Colonic mucosa (tissue), 4 donors: ENCODE data around the gene C3. TPM values are rescaled to one million over a fixed set of nuclear protein-coding genes. Genes with fewer than 3 reads are reported as not detected.
"Not testable (repeated sequence)": the region's sequence is repeated elsewhere in the genome, so short reads cannot be mapped to it uniquely, and the experiment has no call there.

Experiments
- DNase-seq: peaks from one replicate; pipeline ENCODE4 v3.0.0-alpha.2; 2020
- H3K27ac ChIP-seq: fragments of 200-600 bp; one replicate; pipeline ENCODE4 v1.8.0; 2021
- H3K27me3 ChIP-seq: fragments of 200-600 bp; one replicate; pipeline ENCODE4 v1.8.0; 2021
- H3K36me3 ChIP-seq: fragments of 200-600 bp; one replicate; pipeline ENCODE4 v1.8.0; 2021
- H3K4me1 ChIP-seq: fragments of 200-600 bp; one replicate; pipeline ENCODE4 v1.8.0; 2021; ENCODE audit warnings: mild to moderate bottlenecking
- H3K4me3 ChIP-seq: fragments of 200-600 bp; one replicate; pipeline ENCODE4 v1.8.0; 2021
- H3K9ac ChIP-seq, 2 donors: one replicate each; pipeline ENCODE4 v1.7.0; 2013; ENCODE audit warnings: control low read depth in 2 of 2, low read depth in 2 of 2, low read length in 2 of 2
- H3K9me3 ChIP-seq: fragments of 200-600 bp; one replicate; pipeline ENCODE4 v1.8.0; 2021
- CTCF ChIP-seq: fragments of 200-600 bp; IDR thresholded peaks from one replicate; pipeline ENCODE4 v1.8.0; 2022; ENCODE audit warnings: antibody characterized with exemption, mild to moderate bottlenecking
- intact Hi-C: fragments of 100-400 bp; cut with DNase I; formaldehyde crosslinking; loops from one replicate; pipeline ENCODE4 v1.14.1; 2022
- total RNA-seq, 2 donors: library from RNA; stranded (reverse); fragmentation: NEBNext Ultra II Directional in 1 of 2; extraction: Animal tissue kit (Norgen Biotek cat#: 25700) in 1 of 2; gene quantifications; one replicate each; pipeline ENCODE4 v1.2.1, GENCODE V29; 2021
- donor health status: healthy.
- donor health status: DM: no; HTN: no; CAD: no.
- donor health status: DM: no; HTN: no; CAD: no.

Gene C3
- total RNA-seq, 2 donors from 2014 or later, result 28.2 to 83.9 TPM

- no peak for TF ChIP-seq CTCF
- H3K4me1 ChIP-seq, result no peaks in the 10 kb centered on the region
- peak overlapping the region; percentile 88 for H3K27ac ChIP-seq
- H3K36me3 ChIP-seq, result peaks cover 8% of the 10 kb centered on the region
- no peak overlapping the region for H3K4me3 ChIP-seq
- H3K9ac ChIP-seq, result no peak overlapping the region
- no peaks in the 10 kb centered on the region for H3K9me3 ChIP-seq
- DNase-seq, result no peak
- H3K27me3 ChIP-seq, result no peaks in the 10 kb centered on the region
- intact Hi-C loops, result loop anchor here (10.0 kb wide), 1 partner anchor 116 kb away; no protein-coding TSS in a partner anchor
These were observed 30.7 kb upstream of the C3 start for GRCh38 chr19:6751189-6751588.

GRCh38 chr19:6750062-6750461, 29.6 kb upstream of the C3 start:
- H3K36me3 ChIP-seq, result peaks cover 10% of the 10 kb centered on the region
- H3K27me3 ChIP-seq, result no peaks in the 10 kb centered on the region
- no peak overlapping the region for H3K4me3 ChIP-seq
- H3K4me1 ChIP-seq, result no peaks in the 10 kb centered on the region
- H3K9me3 ChIP-seq, result no peaks in the 10 kb centered on the region
- TF ChIP-seq CTCF, result no peak
- no peak for DNase-seq
- intact Hi-C loops, result loop anchor here (10.0 kb wide), 1 partner anchor 115 kb away; no protein-coding TSS in a partner anchor
- H3K27ac ChIP-seq, result no peak overlapping the region
- H3K9ac ChIP-seq, result no peak overlapping the region

GRCh38 chr19:6748543-6748942, 28.1 kb upstream of the C3 start:
- H3K9ac ChIP-seq, H3K36me3 ChIP-seq, DNase-seq, H3K27ac ChIP-seq, H3K27me3 ChIP-seq, H3K9me3 ChIP-seq, intact Hi-C loops, H3K4me1 ChIP-seq, H3K4me3 ChIP-seq: not testable (repeated sequence)

- no peak overlapping the region for H3K4me3 ChIP-seq
- H3K9ac ChIP-seq, result no peak overlapping the region
- no peaks in the 10 kb centered on the region for H3K27me3 ChIP-seq
- intact Hi-C loops, result no loop called here
- no peaks in the 10 kb centered on the region for H3K9me3 ChIP-seq
- H3K4me1 ChIP-seq, result peaks cover 3% of the 10 kb centered on the region
- peaks cover 10% of the 10 kb centered on the region for H3K36me3 ChIP-seq
- no peak overlapping the region for H3K27ac ChIP-seq
- DNase-seq, result no peak
- no peak for TF ChIP-seq CTCF
These were observed 25.5 kb upstream of the C3 start for GRCh38 chr19:6745965-6746364.

- no peak for TF ChIP-seq CTCF
- no peak overlapping the region for H3K4me3 ChIP-seq
- no peaks in the 10 kb centered on the region for H3K27me3 ChIP-seq
- peaks cover 10% of the 10 kb centered on the region for H3K36me3 ChIP-seq
- H3K4me1 ChIP-seq, result peaks cover 3% of the 10 kb centered on the region
- intact Hi-C loops, result no loop called here
- peak; percentile 94 for DNase-seq
- H3K27ac ChIP-seq, result peak overlapping the region; percentile 58
- no peaks in the 10 kb centered on the region for H3K9me3 ChIP-seq
- peak overlapping the region; percentile 42 to 50 for H3K9ac ChIP-seq
These were observed 24.2 kb upstream of the C3 start for GRCh38 chr19:6744381-6745301.
